Prostate gland (tissue), 1 donor: ENCODE data around the gene SGCG.

ENCODE experiments used
- POLR2A ChIP-seq: fragments of 450-650 bp; IDR thresholded peaks from one replicate; pipeline ENCODE4 v1.6.1; 2016; ENCODE audit warnings: antibody characterized with exemption, mild to moderate bottlenecking
- POLR2AphosphoS5 ChIP-seq: sonication (generic); formaldehyde crosslinking; IDR thresholded peaks from one replicate; pipeline ENCODE4 v1.6.1; 2017; ENCODE audit warnings: antibody characterized with exemption

GRCh38 chr13:23202383-23202782 lies 21.6 kb downstream of the SGCG start:
- TF ChIP-seq POLR2A (no peak), POLR2AphosphoS5 (no peak)
